Neural crest cell (in vitro differentiated cells): ENCODE measurements around the gene GPR101. TPM values are rescaled to one million over a fixed set of nuclear protein-coding genes. Genes with fewer than 3 reads are reported as not detected.

Experiments used
- DNase-seq: peaks from one replicate; pipeline ENCODE4 v3.0.0; 2021; ENCODE audit warnings: low read depth, mixed read lengths, low spot score
- H3K27ac Mint-ChIP-seq: one replicate; pipeline ENCODE4 v1.8.0; 2021; ENCODE audit warnings: mild to moderate bottlenecking, mixed read lengths; ENCODE audit not compliant: unreplicated experiment
- H3K27me3 Mint-ChIP-seq: 2 replicates; pipeline ENCODE4 v1.8.0; 2021; ENCODE audit warnings: low read depth, mild to moderate bottlenecking, mixed read lengths
- H3K36me3 Mint-ChIP-seq: 2 replicates; pipeline ENCODE4 v1.8.0; 2021; ENCODE audit warnings: low read depth, mild to moderate bottlenecking, mixed read lengths
- H3K4me1 Mint-ChIP-seq: 2 replicates; pipeline ENCODE4 v1.8.0; 2021; ENCODE audit warnings: mixed read lengths
- H3K4me3 Mint-ChIP-seq: one replicate; pipeline ENCODE4 v1.8.0; 2021; ENCODE audit warnings: mild to moderate bottlenecking, mixed read lengths
- H3K9me3 Mint-ChIP-seq: 2 replicates; pipeline ENCODE4 v1.8.0; 2021; ENCODE audit warnings: mixed read lengths
- total RNA-seq: library from RNA; stranded (reverse); gene quantifications from 2 replicates; pipeline ENCODE4 v1.2.1, GENCODE V29; 2021
- TF ChIP-seq, protein P1 (sequence below): fragments of 200-600 bp; sonication (generic); conservative IDR thresholded peaks from 2 replicates; pipeline ENCODE4 v1.5.0; 2021; ENCODE audit warnings: antibody characterized with exemption, mild to moderate bottlenecking

GPR101 gene
- total RNA-seq, 1 donor from 2014 or later, result not detected

DNA sequence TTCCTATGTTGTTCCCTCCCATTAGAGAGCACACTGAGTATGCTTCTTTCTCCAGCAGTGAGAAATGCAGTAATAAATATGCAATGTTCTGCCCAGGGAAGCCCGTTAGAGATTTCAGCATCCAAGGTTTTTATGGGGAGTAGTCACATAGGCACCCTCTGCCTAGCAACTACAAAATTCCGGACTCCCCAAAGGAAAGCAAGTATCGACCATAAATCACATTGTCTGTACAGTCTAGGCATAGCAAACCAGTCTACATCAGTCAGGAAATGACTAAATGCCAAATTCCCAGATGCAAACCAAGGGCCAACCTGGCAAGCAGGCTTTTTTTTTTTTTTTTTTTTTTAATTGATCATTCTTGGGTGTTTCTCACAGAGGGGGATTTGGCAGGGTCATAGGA lies 34.8 kb downstream of the GPR101 start:
- no peaks in the 10 kb centered on the region for H3K4me1 Mint-ChIP-seq
- no peak for DNase-seq
- TF ChIP-seq, protein P1, sequence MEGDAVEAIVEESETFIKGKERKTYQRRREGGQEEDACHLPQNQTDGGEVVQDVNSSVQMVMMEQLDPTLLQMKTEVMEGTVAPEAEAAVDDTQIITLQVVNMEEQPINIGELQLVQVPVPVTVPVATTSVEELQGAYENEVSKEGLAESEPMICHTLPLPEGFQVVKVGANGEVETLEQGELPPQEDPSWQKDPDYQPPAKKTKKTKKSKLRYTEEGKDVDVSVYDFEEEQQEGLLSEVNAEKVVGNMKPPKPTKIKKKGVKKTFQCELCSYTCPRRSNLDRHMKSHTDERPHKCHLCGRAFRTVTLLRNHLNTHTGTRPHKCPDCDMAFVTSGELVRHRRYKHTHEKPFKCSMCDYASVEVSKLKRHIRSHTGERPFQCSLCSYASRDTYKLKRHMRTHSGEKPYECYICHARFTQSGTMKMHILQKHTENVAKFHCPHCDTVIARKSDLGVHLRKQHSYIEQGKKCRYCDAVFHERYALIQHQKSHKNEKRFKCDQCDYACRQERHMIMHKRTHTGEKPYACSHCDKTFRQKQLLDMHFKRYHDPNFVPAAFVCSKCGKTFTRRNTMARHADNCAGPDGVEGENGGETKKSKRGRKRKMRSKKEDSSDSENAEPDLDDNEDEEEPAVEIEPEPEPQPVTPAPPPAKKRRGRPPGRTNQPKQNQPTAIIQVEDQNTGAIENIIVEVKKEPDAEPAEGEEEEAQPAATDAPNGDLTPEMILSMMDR, result no peak
- H3K9me3 Mint-ChIP-seq, result peaks cover 3% of the 10 kb centered on the region
- no peaks in the 10 kb centered on the region for H3K27me3 Mint-ChIP-seq
- no peak overlapping the region for H3K27ac Mint-ChIP-seq
- peaks cover 8% of the 10 kb centered on the region for H3K36me3 Mint-ChIP-seq
- H3K4me3 Mint-ChIP-seq, result no peak overlapping the region

Other genes with a start within 250 kb of the GPR101 start
- gene RBMX, start 153.3 kb downstream of the GPR101 start, total RNA-seq, result 532 and 541 TPM in 2 replicates